ENCODE data around the gene SLBP.

DNA sequence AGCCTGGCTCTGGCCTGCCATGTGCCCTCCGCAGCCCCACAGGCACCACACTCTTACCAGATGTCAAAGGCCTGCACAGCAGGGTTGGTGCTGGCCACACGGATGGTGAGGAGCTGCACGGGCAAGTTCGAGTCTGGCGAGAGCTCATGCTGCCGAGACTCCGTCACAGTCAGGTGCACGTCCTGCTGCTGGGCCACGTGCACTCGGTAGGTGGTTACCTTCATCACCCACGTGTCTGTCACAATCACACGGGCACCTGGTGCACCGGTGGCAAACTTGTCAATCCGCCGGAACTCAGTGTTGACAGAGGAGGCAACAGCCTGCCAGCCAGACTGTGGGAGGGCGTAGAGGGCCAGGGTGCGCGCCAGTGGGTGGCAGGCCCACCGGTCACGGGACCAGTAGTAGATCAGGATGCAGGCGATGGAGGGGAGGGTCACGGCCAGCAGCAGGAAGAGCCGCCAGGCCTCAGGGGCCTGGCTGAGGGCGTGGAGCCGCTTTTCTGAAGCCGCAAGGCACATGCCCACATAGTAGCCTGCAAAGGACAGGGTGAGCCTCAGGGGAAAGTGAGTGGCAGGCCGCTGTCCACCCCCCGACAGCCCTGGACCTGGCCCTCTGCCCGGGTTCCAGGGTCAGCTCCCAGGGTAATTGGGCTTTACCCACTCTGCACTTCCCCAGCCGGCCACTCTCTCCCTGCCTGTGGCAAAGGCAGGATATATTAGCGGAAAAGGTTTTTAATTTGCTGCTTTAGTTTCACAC lies 6.2 kb upstream of the SLBP start:
- TF ChIP-seq POLR2A (IDR thresholded peaks at IDR 0.05; ENCODE audit: low read length) (no peak), GATA1 (IDR thresholded peaks at IDR 0.05; ENCODE audit: low read depth, low read length) (no peak)
